Gastrocnemius medialis (tissue), 4 donors: ENCODE data around the gene CXCL12.

ENCODE experiments used
- POLR2A ChIP-seq, 2 donors: fragments of 450-650 bp; IDR thresholded peaks; one replicate each; pipeline ENCODE4 v1.6.1; 2017; ENCODE audit warnings: antibody characterized with exemption in 2 of 2, mild to moderate bottlenecking in 2 of 2, moderate library complexity in 2 of 2
- TF ChIP-seq, protein P1 (sequence below), 5 experiments: fragments of 450-650 bp in 3 of 5; fragments of 200-600 bp in 2 of 5; sonication (generic) in 2 of 5; IDR thresholded peaks in 4 of 5; conservative IDR thresholded peaks in 1 of 5; 1 replicate in 4 of 5; 2 replicates in 1 of 5; pipeline ENCODE4 v1.5.1; 2016 to 2019; ENCODE audit warnings: antibody characterized with exemption in 5 of 5, mild to moderate bottlenecking in 3 of 5, moderate library complexity in 3 of 5

DNA sequence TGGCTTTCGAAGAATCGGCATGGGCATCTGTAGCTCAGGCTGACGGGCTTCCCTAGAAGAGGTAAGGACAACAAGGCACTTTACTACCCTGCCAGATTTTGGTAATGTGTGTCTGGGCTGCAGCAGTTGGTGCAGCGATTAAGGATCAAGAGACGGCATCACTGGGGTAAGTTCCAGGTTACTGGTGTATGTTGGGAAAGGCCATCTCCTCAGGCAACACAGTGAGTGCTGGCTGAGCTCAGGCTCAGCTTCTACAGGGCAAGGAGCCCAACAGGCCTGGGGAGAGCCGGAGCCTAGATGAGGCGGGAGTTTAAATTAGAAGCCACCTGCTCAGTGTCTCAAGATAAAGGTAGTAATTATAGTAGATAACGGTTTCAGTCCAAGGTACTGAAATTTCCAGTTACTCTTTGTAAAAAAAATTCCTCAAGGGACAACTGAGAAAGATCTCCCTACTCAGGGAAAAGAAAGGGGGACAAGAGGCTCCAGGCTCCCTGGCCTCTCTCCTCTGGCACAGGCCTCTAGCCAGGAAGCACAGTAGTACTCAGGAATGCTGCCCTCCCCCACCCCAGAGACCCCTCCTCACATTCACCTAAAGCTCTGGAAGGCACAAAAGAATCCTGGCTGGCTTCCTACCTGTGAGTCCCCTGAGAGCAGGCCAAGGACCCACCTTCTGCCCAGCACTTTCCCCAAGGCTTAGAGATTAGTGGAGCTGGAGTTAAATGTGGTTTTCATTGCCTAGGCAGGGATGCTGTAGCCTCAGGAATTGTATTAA lies 3.9 kb downstream of the CXCL12 start:
- TF ChIP-seq, protein P1, sequence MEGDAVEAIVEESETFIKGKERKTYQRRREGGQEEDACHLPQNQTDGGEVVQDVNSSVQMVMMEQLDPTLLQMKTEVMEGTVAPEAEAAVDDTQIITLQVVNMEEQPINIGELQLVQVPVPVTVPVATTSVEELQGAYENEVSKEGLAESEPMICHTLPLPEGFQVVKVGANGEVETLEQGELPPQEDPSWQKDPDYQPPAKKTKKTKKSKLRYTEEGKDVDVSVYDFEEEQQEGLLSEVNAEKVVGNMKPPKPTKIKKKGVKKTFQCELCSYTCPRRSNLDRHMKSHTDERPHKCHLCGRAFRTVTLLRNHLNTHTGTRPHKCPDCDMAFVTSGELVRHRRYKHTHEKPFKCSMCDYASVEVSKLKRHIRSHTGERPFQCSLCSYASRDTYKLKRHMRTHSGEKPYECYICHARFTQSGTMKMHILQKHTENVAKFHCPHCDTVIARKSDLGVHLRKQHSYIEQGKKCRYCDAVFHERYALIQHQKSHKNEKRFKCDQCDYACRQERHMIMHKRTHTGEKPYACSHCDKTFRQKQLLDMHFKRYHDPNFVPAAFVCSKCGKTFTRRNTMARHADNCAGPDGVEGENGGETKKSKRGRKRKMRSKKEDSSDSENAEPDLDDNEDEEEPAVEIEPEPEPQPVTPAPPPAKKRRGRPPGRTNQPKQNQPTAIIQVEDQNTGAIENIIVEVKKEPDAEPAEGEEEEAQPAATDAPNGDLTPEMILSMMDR (IDR thresholded peaks at IDR 0.05 in 4 of 5, conservative IDR thresholded peaks at IDR 0.05 in 1 of 5) = no peak
- no peak for TF ChIP-seq POLR2A (IDR thresholded peaks at IDR 0.05)
